ENCODE measurements around the gene COA5. TPM values are rescaled to one million over a fixed set of nuclear protein-coding genes. Genes with fewer than 3 reads are reported as not detected.
"Not testable (repeated sequence)": the region's sequence is repeated elsewhere in the genome, so short reads cannot be mapped to it uniquely, and the experiment has no call there.

COA5 gene
- total RNA-seq, 1 donor from 2014 or later, result 28.3 TPM

DNA sequence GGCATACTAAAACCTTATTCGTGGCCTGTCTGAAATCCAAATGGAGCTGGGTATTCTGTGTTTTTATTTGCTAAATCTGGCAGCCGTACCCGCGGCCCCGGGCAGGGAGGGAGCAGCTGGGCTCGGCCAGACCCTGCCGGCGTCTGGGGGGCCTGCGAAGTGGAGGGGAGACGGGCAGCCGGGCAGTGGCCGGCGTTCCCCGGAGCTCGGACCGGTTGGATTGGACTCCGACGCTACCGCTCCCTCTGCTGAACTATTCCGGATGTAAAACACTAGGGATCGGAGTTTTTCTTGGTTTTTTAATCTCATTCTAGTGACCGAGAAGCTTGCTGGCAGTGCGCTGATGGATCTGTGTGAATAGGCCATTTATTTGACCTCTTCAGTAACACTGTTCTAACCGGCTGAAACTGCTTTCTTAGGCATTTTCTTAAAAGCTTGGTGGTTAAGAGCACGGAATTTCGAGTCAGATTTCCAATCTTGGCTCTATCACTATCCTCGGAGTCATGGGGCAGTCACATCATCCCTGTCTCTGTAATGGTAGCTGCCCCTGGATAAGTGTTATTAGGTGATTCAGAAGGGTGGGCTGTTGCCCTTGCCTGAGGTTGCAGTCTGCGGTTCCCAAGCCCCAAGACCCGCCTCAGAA lies 771 bp upstream of the COA5 start:
- intact Hi-C loops (cut with DNase I), result loop anchor here (5.0 to 10.0 kb wide), 2 partner anchors 47 to 164 kb away; partner anchors contain the start of gene INPP4A
- no peak for DNase-seq (ENCODE audit: low spot score)

DNA sequence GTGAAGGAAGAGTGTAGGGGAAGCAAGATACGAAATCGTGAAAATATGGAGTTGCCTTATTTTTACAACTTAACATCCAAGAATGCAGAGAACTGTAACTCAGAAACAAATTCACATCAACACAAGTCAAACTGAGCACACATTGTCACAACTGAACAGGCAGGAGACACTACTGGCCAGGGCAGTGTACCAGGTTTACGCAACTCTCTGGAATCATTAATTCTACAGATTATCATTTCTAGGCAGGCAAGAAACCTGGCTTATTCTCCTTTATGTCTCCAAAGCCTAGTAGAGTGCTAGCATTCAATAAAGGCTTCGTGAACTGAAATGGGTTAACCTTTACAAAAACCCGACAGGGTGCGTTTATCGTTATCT lies 584 bp downstream of the COA5 start:
- no peak for DNase-seq (ENCODE audit: low spot score)
- intact Hi-C loops (cut with DNase I), result loop anchor here (5.0 to 10.0 kb wide), 2 partner anchors 45 to 163 kb away; partner anchors contain the start of gene INPP4A

DNA sequence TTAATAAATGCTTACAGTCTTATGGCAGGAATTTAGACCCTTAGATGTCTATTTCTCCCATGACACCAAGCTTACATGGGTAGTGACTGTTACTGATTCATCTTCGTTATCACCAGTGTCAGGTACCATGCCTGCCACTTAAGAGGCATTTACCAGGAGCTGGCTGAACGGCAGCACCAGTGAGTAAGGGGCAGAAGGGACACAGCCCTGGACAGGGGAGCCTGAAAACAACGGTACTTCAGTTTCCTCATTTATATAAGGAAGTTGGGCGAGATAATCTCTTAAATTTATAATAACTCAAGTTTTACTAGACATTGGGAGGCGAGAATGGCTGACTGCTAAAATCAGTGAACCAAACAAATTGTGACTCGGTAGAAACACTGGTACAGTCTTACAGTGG lies 1.2 kb downstream of the COA5 start:
- DNase-seq (ENCODE audit: low spot score), result no peak
- intact Hi-C loops (cut with DNase I), result loop anchor here (5.0 to 10.0 kb wide), 2 partner anchors 45 to 162 kb away; partner anchors contain the start of gene INPP4A

DNA sequence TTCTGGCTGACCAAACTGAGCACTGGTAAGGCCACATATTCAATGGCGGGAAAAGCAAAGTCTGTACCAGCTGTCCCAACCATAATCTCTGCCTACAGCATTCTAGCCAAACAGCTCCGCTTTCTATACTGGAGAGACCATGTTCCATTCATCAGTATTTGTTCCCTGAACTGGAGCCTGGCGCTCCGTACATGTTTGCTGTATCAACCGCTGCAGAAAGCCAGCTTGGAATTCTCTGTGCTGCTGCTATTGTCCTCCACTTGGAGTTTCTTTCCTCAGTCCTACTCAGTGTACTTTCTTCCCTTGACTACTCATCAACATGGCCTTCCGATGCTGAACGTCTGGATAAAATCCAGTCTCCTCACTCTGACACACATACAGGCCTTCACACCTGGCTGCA lies 1.9 kb downstream of the COA5 start:
- no peak for DNase-seq (ENCODE audit: low spot score)
- intact Hi-C loops (cut with DNase I), result loop anchor here (5.0 to 10.0 kb wide), 2 partner anchors 44 to 162 kb away; partner anchors contain the start of gene INPP4A

DNA sequence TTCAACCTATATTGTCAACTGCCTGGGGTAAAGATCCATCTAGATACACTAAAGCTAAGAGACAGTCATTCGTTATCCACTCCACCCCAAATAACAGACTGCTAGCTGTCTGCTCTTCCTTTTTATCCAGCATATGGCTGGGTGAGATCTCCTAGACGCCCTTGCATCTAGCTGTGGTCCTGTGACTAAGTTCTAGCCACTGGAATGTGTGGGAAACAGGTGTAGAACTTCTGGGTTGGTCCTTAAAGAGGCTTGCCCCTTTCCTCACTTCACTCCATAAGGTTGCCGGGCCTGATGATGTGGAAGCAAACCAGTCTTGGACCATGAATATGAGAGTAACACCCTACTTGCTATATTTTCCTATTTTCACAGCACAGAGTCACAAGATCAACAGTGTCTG lies 3.2 kb downstream of the COA5 start:
- intact Hi-C loops (cut with DNase I), result loop anchor here (5.0 to 10.0 kb wide), 2 partner anchors 43 to 160 kb away; partner anchors contain the start of gene INPP4A

DNA sequence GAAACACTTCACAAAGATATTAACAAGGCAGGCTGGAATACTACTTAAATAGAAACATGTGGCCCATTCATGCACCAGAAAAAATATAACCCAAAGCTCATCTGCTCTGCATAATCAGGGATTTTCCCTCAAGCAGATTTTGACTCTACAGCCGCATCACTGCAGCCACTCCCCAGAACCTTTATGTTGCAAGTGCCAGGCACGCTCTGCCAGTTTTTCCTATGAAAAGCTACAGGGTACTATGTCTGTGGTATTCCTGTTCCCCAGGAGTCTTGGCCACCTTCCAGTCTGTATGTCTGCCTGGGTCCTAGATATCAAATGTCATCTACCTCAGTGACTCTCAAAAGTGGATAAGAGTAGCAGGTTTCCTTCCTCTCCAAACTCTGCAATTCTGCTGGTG lies 3.8 kb downstream of the COA5 start:
- no peak for DNase-seq (ENCODE audit: low spot score)
- intact Hi-C loops (cut with DNase I), result loop anchor here (5.0 to 10.0 kb wide), 2 partner anchors 160 to 192 kb away; partner anchors contain the start of gene INPP4A

More for the DNA sequence above, 3.2 kb downstream of the COA5 start:
- DNase-seq (ENCODE audit: low spot score), result no peak

DNA sequence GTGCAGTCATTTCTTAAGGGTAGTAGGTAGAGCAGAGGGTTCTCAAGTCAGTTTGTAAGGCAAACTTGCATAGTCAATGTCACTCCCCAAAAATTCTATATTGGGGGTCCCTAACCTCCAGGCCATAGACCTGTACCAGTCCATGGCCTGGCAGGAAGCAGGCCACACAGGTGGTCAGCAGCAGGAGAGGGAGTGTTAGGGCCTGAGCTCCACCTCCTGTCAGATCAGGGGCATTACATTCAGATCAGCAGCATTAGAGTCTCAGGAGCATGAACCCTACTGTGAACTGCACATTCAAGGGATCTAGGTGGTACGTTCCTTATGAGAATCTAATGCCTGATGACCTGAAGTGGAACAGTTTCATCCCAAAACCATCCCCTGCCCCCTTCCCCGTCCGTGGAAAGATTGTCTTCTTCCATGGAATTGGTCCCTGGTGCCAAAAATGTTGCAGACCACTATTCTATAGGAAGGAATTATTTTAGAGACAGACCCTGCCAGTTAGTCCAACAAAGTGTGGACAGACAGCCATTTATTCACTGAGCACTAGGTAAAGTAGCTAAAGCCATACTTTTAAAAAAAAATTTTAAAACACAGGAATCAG lies 6.7 kb downstream of the COA5 start:
- no peak for DNase-seq (ENCODE audit: low spot score)
- intact Hi-C loops (cut with DNase I), result loop anchor here (5.0 to 10.0 kb wide), 2 partner anchors 157 to 189 kb away; partner anchors contain the start of gene INPP4A

DNA sequence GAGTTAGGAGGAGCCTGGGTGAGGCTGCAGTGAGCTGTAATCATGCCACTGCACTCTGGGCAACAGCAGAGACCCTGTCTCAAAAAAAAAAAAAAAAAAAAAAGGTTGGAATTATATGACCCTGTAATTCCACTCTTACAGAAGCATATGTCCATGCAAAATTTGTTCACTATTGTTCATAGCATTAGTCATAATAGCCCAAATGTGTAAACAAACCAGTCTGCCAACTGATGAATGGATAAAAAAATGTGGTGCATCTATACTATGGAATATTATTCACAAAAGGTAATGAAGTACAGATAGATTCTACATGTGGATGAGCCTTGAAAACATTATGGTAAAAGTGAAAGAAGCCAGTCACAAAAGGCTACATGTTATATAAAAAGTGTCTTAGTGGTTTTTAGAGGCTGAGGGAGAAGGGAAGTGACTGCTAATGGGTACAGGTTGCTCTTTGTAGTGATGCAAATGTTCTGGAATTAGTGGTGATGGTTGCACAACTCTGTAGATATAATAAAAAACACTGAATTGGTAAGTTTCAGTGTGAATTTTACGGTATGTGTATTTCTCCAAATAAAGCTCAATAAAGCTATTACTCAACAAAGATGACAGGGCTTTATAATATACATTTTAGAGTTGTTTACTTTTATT lies 9.4 kb downstream of the COA5 start:
- intact Hi-C loops (cut with DNase I), result no loop called here
- DNase-seq (ENCODE audit: low spot score), result no peak

DNA sequence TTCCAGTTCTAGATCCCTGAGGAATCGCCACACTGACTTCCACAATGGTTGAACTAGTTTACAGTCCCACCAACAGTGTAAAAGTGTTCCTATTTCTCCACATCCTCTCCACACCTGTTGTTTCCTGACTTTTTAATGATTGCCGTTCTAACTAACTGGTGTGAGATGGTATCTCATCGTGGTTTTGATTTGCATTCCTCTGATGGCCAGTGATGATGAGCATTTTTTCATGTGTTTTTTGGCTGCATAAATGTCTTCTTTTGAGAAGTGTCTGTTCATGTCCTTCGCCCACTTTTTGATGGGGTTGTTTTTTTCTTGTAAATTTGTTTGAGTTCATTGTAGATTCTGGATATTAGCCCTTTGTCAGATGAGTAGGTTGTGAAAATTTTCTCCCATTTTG lies 13.6 kb downstream of the COA5 start:
- intact Hi-C loops (cut with DNase I); DNase-seq (ENCODE audit: low spot score): not testable (repeated sequence)

DNA sequence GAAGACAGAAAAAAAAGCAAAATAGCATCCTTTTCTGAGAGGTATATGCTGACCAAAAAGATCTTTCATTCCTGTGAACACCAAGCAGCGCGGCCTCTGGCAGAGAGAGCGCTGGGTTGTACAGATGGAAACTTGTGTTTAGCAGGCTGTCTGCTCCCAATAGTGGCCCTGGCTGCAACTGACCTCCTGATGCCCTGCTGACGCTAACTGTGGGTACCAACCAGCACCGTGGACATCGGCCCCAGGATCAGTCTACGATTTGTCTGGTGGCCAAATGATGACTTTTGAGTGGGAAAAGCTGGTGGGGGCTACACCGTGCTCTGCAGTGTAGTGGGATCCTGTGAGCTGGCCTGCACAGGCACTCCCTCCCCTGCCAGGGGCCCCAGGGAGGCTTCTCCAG lies 15.7 kb downstream of the COA5 start:
- no peak for DNase-seq (ENCODE audit: low spot score)
- intact Hi-C loops (cut with DNase I), result no loop called here

DNA sequence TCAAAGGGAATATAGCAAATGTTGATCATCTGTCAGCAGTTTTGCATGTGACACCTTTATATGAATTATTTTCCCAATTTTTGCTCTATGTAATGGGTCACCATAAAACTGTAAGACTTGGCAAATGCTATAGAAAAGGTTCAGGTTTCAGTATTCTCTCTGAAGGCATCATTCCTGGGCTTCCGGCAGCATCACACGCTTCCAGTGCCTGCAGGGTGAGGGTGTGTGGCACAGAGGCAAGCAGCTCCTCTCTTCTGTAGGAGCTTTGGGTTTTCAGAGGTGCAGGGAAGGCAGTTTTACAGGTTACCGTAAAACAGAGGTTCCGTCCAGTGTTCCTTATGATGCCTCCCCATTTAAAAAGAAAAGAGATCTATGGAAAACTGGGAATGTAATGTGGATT lies 18.8 kb downstream of the COA5 start:
- no peak for DNase-seq (ENCODE audit: low spot score)
- intact Hi-C loops (cut with DNase I), result no loop called here

DNA sequence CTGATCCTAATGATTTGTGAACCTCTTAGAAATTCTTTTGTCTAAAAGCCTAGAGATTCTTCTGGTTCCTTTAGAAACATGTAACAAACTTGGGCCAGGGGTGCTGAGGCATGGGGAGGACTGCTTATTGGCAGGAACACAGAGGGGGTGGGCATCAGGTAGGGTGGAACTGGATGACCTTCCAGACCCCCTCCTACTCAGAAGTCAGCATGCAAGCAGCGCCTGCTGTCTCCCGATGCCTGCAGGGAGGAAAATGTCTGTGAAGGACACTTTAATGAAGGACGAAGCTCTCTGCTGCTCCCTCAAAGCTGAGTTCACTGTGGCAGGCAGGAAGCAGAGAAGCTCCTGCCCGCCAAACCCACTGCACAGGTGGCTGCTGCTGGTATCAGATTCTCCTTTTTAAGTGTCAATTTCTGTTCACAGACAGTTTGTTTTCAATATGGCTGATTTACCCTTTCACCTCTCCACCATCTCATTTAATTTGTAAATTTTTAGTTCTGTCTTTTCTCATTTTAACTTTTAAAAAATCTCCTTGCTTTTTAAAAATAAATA lies 19.4 kb downstream of the COA5 start:
- intact Hi-C loops (cut with DNase I), result no loop called here
- DNase-seq (ENCODE audit: low spot score), result no peak

DNA sequence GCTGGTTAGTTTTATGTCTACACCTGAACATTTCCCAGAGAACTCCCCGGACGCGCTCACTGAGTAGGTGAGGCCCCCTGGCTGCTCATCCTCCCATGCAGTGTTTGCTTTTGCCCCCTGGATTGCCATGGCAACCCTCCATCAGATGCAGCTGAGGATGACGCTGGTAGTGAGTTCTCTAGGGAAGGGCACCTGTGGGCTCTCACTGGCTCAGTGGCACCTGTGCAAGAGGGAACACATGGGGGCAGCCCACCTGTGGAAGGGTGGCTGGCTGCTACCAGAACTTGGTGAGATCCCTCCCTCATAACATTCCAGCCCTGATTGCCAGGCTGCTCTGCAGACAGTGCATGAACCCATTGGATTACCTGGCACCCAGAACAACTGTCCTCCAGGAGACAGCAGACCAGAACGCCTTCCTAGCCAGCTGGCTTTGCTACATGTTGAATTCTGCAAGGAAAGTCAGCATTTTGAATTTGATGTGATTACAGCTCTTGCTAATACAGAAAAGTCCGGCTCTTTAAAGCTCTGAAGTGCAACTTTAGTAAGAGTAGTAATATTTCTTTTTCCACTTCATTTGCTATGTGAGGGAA lies 21.7 kb downstream of the COA5 start:
- intact Hi-C loops (cut with DNase I), result no loop called here
- DNase-seq (ENCODE audit: low spot score), result no peak

DNA sequence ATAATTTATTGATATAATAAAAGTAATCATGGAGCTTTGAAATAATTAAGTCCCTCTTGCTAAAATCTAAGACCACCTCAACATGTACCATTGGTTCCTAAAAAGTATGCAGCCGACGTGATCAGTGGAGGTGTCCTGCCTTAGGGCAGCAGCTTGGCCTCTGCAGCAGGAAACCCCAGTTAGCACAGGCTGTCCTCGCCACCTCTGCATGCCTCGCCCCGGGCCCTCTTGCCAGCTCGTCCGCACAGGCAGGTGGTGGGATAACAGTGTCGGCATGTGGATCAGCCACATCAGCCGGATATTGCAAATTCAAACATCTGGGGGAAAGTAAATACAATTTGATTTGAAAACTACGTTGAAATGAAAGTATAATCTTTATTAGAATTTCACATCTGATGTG lies 22.9 kb downstream of the COA5 start:
- DNase-seq (ENCODE audit: low spot score), result no peak
- intact Hi-C loops (cut with DNase I), result no loop called here

DNA sequence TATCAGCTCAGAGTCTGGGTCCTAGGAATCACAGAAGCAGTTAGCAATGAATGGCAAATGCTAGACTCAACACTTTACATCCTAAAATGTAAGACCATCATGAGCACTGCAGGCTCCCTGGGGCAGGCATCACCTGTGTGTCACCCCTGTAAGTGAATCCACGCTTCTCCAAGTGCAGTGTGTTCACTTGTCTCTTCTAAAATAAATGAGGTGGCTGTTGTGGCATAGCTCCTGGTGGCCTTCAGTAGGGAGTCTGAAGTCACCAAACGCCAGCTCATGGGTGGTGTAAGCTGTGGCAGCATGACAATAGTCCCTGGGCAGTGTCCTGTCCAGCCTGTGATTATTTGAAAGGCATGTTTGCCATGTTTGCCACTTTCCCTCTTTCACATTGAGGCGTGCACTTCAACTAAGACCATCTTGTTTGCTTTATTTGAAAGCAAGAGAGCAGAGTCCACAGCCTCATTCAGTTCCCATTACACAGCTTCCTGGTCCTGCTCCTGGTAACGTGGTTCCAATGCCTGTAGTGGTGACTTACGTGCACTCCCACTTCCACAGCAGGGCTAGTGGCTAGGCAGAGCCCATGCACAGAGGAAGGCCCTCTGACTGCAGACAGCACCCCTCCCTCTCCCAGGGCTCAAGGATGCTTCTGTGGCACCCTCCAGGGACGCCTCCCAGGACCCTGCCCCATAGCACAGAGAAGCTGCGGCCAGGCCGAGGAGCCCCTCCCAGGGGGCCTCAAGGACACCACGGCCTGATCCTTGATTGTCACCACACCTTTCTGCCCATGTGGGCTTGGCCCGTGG lies 24.3 kb downstream of the COA5 start:
- no peak for DNase-seq (ENCODE audit: low spot score)
- intact Hi-C loops (cut with DNase I), result no loop called here

DNA sequence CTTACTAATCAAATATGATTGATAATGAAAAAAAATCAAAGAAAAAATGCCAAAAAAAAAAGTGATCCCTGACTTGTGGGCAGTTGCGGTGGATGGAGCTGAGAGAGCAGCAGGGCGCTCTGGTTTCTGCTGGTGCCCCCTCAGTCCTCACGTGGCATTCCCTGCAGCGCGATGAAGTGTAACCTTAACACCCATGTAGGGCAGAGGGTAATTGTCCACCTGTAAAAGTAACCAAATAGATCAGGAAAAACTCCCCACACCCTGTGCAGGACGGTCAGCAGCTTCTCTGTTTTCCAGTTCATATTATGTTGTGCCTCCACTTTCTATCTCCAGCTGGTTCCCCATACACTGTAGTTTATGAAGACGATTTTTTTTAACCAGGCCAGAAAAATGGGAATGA lies 25.0 kb downstream of the COA5 start:
- intact Hi-C loops (cut with DNase I), result no loop called here
- no peak for DNase-seq (ENCODE audit: low spot score)

DNA sequence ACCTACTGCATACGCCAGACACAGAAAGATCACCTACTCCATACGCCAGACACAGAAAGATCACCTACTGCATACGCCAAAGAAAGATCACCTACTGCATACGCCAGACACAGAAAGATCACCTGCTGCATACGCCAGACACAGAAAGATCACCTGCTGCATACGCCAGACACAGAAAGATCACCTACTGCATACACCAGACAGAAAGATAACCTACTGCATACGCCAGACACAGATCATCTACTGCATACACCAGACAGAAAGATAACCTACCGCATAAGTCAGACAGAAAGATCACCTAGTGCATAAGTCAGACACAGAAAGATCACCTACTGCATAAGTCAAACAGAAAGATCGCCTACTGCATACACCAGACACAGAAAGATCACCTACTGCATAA lies 25.8 kb downstream of the COA5 start:
- no peak for DNase-seq (ENCODE audit: low spot score)
- intact Hi-C loops (cut with DNase I), result no loop called here

DNA sequence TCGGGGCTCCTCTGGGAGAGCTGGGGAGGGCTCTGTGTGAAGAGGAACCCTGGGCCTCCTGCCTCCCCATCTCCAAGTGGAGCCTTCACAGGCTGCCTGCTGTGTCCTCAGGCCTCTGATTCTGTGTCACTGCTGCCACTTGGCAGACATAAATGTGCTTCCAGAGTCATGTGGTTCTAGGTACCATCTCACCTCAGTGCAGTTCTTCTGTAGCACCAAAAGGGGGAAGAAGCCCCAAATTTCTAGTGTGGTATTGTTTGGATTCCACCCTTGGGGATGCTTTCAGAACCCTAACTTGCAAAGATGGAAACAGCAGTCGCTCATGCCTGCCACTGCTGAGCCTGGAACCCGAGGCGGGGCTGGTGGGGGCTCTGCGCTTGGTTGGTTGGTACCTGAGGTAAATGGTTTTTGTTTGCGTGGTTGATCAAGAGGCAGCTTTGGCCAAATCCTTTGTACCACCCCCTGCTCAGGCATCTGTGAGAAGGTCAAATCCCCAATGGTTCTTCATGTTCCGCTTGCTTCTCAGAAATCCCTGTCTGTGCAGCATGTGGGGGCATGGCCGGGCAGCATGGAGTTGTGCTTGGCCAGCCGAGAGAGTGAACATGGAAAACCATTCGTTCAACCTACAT lies 27.5 kb downstream of the COA5 start:
- no peak for DNase-seq (ENCODE audit: low spot score)
- intact Hi-C loops (cut with DNase I), result no loop called here

DNA sequence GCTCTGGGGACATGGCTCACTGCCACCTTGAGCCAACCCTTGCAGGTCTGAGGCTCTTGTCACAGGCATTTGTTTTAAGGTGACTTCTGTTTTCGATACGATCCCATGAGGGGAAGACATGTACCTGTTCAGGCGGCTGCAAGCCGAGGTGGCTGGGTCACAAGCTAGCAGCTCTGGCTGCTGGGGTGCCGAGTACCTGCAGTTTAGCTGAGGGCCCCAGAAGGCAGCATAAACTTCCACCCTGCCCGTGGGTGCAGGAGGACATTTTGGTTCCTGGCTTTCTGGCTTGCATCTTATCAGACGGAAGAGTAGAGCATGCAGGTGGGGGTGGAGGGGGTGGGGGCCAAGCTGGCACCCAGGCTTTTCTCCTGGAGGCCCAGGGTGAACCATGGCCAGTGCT lies 28.4 kb downstream of the COA5 start:
- no peak for DNase-seq (ENCODE audit: low spot score)
- intact Hi-C loops (cut with DNase I), result no loop called here

All from cardiac septum (tissue), 1 donor.